K562 (cell line): ENCODE results near the gene DYNC1H1. TPM values are rescaled to one million over a fixed set of nuclear protein-coding genes. Genes with fewer than 3 reads are reported as not detected.

Source experiments
- ARID1B ChIP-seq: fragments of 450-650 bp; IDR thresholded peaks from 2 replicates; pipeline ENCODE4 v1.6.1; 2016; ENCODE audit warnings: antibody characterized with exemption, mild to moderate bottlenecking, inconsistent platforms
- GATAD2A ChIP-seq: fragments of 450-650 bp; IDR thresholded peaks from 2 replicates; pipeline ENCODE4 v1.6.1; 2017
- HDAC3 ChIP-seq: fragments of 450-650 bp; IDR thresholded peaks from 2 replicates; pipeline ENCODE4 v1.6.1; 2018; ENCODE audit warnings: borderline replicate concordance, mild to moderate bottlenecking, moderate library complexity; ENCODE audit not compliant: partially characterized antibody
- JUN ChIP-seq, 2 experiments: sonication (generic) in 1 of 2; formaldehyde crosslinking in 1 of 2; IDR thresholded peaks; 2 replicates each; pipeline versions ENCODE4 v1.6.1 to v1.8.0; 2012 to 2022; ENCODE audit warnings: borderline replicate concordance in 2 of 2, mild to moderate bottlenecking in 2 of 2, improper control_type of control experiment in 1 of 2, low read depth in 1 of 2, low read length in 1 of 2, missing genetic modification reagents in 1 of 2
- KAT7 ChIP-seq: sonication (generic); formaldehyde crosslinking; IDR thresholded peaks from 2 replicates; pipeline ENCODE4 v1.8.0; 2022; ENCODE audit warnings: missing genetic modification reagents, mild to moderate bottlenecking, borderline replicate concordance
- MECOM ChIP-seq: fragments of 250-450 bp; sonication (Bioruptor Pico); IDR thresholded peaks from 2 replicates; pipeline ENCODE4 v1.8.0; 2022; ENCODE audit warnings: inconsistent platforms
- SMARCA5 ChIP-seq: fragments of 450-650 bp; IDR thresholded peaks from 2 replicates; pipeline ENCODE4 v1.6.1; 2016
- STAT5B ChIP-seq: fragments of 250-450 bp; sonication (Bioruptor Pico); IDR thresholded peaks from 2 replicates; pipeline ENCODE4 v1.8.0; 2021; ENCODE audit warnings: mild to moderate bottlenecking, inconsistent platforms
- TCF3 ChIP-seq: sonication (generic); formaldehyde crosslinking; IDR thresholded peaks from 2 replicates; pipeline ENCODE4 v1.4.0; 2020; ENCODE audit warnings: mild to moderate bottlenecking, missing genetic modification reagents
- TFE3 ChIP-seq: fragments of 450-650 bp; formaldehyde crosslinking; IDR thresholded peaks from 2 replicates; pipeline ENCODE4 v1.4.0; 2020; ENCODE audit warnings: mild to moderate bottlenecking, mixed read lengths
- ZNF449 ChIP-seq: fragments of 250-450 bp; sonication (Bioruptor Pico); IDR thresholded peaks from 2 replicates; pipeline ENCODE4 v1.8.0; 2022; ENCODE audit warnings: moderate library complexity, mild to moderate bottlenecking, inconsistent platforms
- ZNF561 ChIP-seq: fragments of 450-650 bp; formaldehyde crosslinking; conservative IDR thresholded peaks from 2 replicates; pipeline ENCODE4 v1.4.0; 2020; ENCODE audit warnings: mild to moderate bottlenecking, moderate library complexity
- ZZZ3 ChIP-seq: fragments of 450-650 bp; IDR thresholded peaks from 2 replicates; pipeline ENCODE4 v1.6.1; 2016; ENCODE audit warnings: antibody characterized with exemption, mild to moderate bottlenecking, moderate library complexity
- polyA plus RNA-seq, 8 experiments: library from polyadenylated mRNA; depleted of rRNA in 4 of 8; stranded (reverse) in 5 of 8; unstranded in 3 of 8; fragments of >200 nt; fragmentation: Nextera tagmentation in 2 of 8; fragmentation: Illumina TruSeq in 1 of 8; extraction: Ambion mirVana in 2 of 8; extraction: Trizol in 1 of 8; gene quantifications; 2 replicates each; pipeline versions ENCODE4 v1.2.1 to v1.2.3, GENCODE V29; 2011 to 2014; ENCODE audit warnings: inconsistent platforms in 1 of 8, missing spikeins in 1 of 8
- total RNA-seq, 7 experiments: library from RNA; depleted of rRNA in 6 of 7; stranded (reverse); fragments of >200 nt in 6 of 7; fragmentation: Illumina TruSeq in 2 of 7; extraction: Trizol in 2 of 7; gene quantifications; 2 replicates each; pipeline versions ENCODE4 v1.2.1 to v1.2.3, GENCODE V29; 2011 to 2021; ENCODE audit warnings: low replicate concordance in 1 of 7

DYNC1H1 gene
- total and polyA plus RNA-seq, 9 of the 15 experiments (the other 6 are each of a cell fraction or from before 2014, with no cell fraction given): 31.9 to 335 (median 115) TPM

GRCh38 chr14:101957406-101958234 is 6.8 kb upstream of the DYNC1H1 start (continued):
- TF ChIP-seq ZZZ3: no peak
- TF ChIP-seq ARID1B: peak; percentile 55
- TF ChIP-seq STAT5B (CRISPR knock-in tag): no peak
- TF ChIP-seq SMARCA5: no peak
- TF ChIP-seq KAT7: no peak
- TF ChIP-seq JUN (IDR thresholded peaks at IDR 0.05; ENCODE audit: borderline replicate concordance, low read depth, low read length): no peak
- no peak for TF ChIP-seq JUN (CRISPR knock-in tag; IDR thresholded peaks at IDR 0.05; ENCODE audit: borderline replicate concordance)
- TF ChIP-seq TCF3 (CRISPR knock-in tag): peak; percentile 70
- no peak for TF ChIP-seq GATAD2A
- TF ChIP-seq ZNF561 (CRISPR knock-in tag): no peak
- TF ChIP-seq ZNF449: no peak
- TF ChIP-seq MECOM (CRISPR knock-in tag): no peak
- TF ChIP-seq HDAC3: peak; percentile 43
- no peak for TF ChIP-seq TFE3 (CRISPR knock-in tag)
